NCI-H2029 treated with DMSO at 0.1 percent for 48 hours (cell line): ENCODE results near the gene DHRS7B.
"Not testable (repeated sequence)": the region's sequence is repeated elsewhere in the genome, so short reads cannot be mapped to it uniquely, and the experiment has no call there.

Source experiments
- DNase-seq: peaks from one replicate; lab custom pipeline; 2025; lab: John Stamatoyannopoulos, UW

DHRS7B gene

GRCh38 chr17:21177854-21178600 is 51.3 kb downstream of the DHRS7B start:
- DNase-seq = no peak

- no peak for DNase-seq
Measured at GRCh38 chr17:21183468-21183867, 56.7 kb downstream of the DHRS7B start.

- no peak for DNase-seq
Measured at GRCh38 chr17:21184570-21184969, 57.8 kb downstream of the DHRS7B start.

- no peak for DNase-seq
Measured at GRCh38 chr17:21185061-21185460, 58.3 kb downstream of the DHRS7B start.

GRCh38 chr17:21186399-21187187 is 59.8 kb downstream of the DHRS7B start:
- no peak for DNase-seq

GRCh38 chr17:21189361-21189760 is 62.6 kb downstream of the DHRS7B start:
- no peak for DNase-seq

GRCh38 chr17:21190078-21190477 is 63.3 kb downstream of the DHRS7B start:
- DNase-seq = no peak

GRCh38 chr17:21191698-21192097 is 64.9 kb downstream of the DHRS7B start:
- no peak for DNase-seq

GRCh38 chr17:21192414-21192813 is 65.7 kb downstream of the DHRS7B start:
- not testable (repeated sequence) for DNase-seq

- DNase-seq = no peak
Measured at GRCh38 chr17:21193031-21193430, 66.3 kb downstream of the DHRS7B start.

- DNase-seq = no peak
Measured at GRCh38 chr17:21194226-21194625, 67.5 kb downstream of the DHRS7B start.

GRCh38 chr17:21194703-21195102 is 67.9 kb downstream of the DHRS7B start:
- no peak for DNase-seq

- DNase-seq = no peak
Measured at GRCh38 chr17:21196126-21196525, 69.4 kb downstream of the DHRS7B start.

- DNase-seq = no peak
Measured at GRCh38 chr17:21198411-21198810, 71.6 kb downstream of the DHRS7B start.

- no peak for DNase-seq
Measured at GRCh38 chr17:21199311-21199710, 72.5 kb downstream of the DHRS7B start.

- no peak for DNase-seq
Measured at GRCh38 chr17:21199856-21200255, 73.1 kb downstream of the DHRS7B start.

- no peak for DNase-seq
Measured at GRCh38 chr17:21200590-21201297, 74.0 kb downstream of the DHRS7B start.

GRCh38 chr17:21201298-21201595 is 74.5 kb downstream of the DHRS7B start:
- DNase-seq = no peak

- DNase-seq = no peak
Measured at GRCh38 chr17:21201874-21202273, 75.1 kb downstream of the DHRS7B start.

- no peak for DNase-seq
Measured at GRCh38 chr17:21202512-21202911, 75.7 kb downstream of the DHRS7B start.

- DNase-seq = no peak
Measured at GRCh38 chr17:21204935-21205334, 78.2 kb downstream of the DHRS7B start.

GRCh38 chr17:21208352-21208751 is 81.6 kb downstream of the DHRS7B start:
- no peak for DNase-seq
